Adipose tissue (tissue), 3 donors: ENCODE data around the gene INTS15. TPM values are rescaled to one million over a fixed set of nuclear protein-coding genes. Genes with fewer than 3 reads are reported as not detected.
"Not testable (repeated sequence)": the region's sequence is repeated elsewhere in the genome, so short reads cannot be mapped to it uniquely, and the experiment has no call there.

ENCODE experiments used
- H3K27ac ChIP-seq: one replicate; pipeline ENCODE4 v1.5.1; 2013; ENCODE audit warnings: low read depth, low read length
- WGBS, 3 donors: extraction: QIAGEN DNeasy Blood & Tissue Kit; methylation state at CpG; one replicate each; pipeline ENCODE4 v1.1.7; 2013; 5-methylcytosine and 5-hydroxymethylcytosine counted together
- polyA plus RNA-seq, 3 donors: library from polyadenylated mRNA; stranded (reverse); fragments of 200-250 nt; gene quantifications; one replicate each; pipeline ENCODE4 v1.2.3, GENCODE V29; 2013
- donor health status: healthy with polysubstance abuse.
- donor health status: Bipolar disorder and iron deficiency.
- donor health status: healthy.

INTS15 gene
- polyA plus RNA-seq, 3 donors, result 14.3 to 25.6 (median 18.7) TPM

GRCh38 chr7:6612819-6613218 lies 23.0 kb downstream of the INTS15 start:
- 66 to 75% (median 72%) methylated on average over 5 to 7 of the region's 7 CpGs for WGBS, 3 donors
- H3K27ac ChIP-seq, result no peak overlapping the region

- H3K27ac ChIP-seq, result no peak overlapping the region
- 13 to 50% (median 23%) methylated on average over 2 of the region's 2 CpGs for WGBS, 3 donors
Measured at GRCh38 chr7:6613706-6614105, 23.9 kb downstream of the INTS15 start.

DNA sequence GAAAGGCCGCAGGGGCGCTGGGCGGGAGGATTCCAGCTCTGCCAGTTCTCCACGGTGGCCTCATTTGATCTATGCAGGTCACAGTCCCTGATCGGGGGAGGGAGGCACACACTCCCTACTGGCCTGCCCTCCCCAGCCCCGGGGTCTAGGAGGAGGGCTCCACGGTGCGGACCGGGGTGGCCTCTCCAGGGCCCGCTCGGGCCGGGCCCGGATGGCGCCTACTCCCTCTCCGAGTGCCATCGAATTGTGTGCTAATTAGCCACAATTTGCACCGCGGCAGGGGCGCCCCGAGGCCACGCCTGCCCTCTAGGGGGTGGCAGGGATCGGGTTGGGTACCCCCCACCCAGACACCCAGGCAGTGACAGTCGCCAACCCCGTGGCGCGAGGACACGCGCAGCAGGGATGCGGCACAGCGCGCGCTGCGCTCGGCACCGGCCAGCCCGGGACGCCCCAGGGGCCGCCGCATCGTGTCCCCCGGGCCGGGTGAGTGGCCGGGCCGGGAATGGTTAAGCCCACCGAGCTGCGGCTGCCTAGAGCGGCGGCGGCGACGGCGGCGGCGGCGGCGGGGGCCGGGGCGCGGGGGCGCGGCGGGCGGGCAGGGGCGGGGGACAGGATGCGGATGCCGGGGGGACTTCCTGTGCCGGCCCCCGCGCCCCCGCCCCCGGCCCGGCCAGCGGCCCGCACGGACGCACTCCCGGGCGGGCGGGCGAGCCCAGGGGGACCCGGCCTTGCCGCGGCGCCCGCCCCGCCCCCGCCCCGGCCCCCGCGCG lies 25.3 kb downstream of the INTS15 start, which contains the start of gene ZNF853:
Gene ZNF853 (plus strand): TSS at position 658 of the 770 bp plus-strand sequence. CDS start 565 bp downstream, outside the sequence.
- H3K27ac ChIP-seq, result no peak within 1 kb of the TSS
- WGBS, 3 donors, result 4 to 8% (median 7%) methylated on average over 40 to 89 of the region's 91 CpGs

DNA sequence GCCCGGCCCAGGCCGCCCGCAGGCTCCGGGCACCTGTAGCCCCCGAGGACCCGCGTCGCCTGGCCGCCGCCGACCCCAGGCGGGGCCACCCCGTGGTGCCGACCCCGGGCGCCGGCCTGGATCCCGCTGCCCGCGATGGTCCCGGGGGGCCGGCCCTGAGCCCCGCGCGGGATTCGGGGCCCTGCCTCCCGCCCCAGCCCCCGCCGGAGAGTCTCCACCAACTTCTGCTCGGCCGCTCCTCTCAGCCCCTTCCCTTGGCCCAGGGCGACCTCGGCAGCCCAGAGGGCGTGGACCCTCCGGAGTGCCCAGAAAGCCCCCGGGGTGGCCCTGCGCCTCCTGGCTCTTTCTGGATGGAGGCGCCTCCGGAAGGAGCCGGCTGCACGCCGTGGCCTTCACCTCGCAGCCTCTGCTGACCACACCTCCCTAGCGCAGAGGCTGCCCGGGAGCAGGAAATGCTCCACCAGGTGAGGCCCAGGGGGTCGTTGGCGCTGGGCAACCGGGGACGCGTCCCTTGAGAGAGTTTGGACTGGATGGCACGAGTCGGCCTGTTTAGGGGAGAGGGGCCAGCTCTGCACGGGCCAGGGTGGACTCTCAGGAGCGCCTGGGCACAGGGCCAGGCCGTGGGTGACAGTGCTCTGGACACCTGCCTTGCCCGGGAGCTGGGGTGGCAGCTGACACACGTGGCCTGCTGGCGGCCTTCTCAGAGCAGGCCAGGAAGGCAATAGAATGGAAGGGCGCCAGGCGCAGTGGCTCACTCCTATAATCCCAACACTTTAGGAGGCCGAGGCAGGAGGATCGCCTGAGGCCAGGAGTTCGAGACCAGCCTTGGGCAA lies 26.1 kb downstream of the INTS15 start:
- no peak overlapping the region for H3K27ac ChIP-seq
- WGBS, 3 donors, result 9 to 12% (median 10%) methylated on average over 46 to 62 of the region's 63 CpGs

- no peak overlapping the region for H3K27ac ChIP-seq
- 88 to 90% (median 89%) methylated on average over 19 to 20 of the region's 20 CpGs for WGBS, 3 donors
Measured at GRCh38 chr7:6616854-6617643, 27.2 kb downstream of the INTS15 start.

GRCh38 chr7:6618621-6619020 lies 28.8 kb downstream of the INTS15 start:
- H3K27ac ChIP-seq, result no peak overlapping the region
- WGBS, 3 donors, result 72 to 83% (median 83%) methylated on average over 4 of the region's 4 CpGs

DNA sequence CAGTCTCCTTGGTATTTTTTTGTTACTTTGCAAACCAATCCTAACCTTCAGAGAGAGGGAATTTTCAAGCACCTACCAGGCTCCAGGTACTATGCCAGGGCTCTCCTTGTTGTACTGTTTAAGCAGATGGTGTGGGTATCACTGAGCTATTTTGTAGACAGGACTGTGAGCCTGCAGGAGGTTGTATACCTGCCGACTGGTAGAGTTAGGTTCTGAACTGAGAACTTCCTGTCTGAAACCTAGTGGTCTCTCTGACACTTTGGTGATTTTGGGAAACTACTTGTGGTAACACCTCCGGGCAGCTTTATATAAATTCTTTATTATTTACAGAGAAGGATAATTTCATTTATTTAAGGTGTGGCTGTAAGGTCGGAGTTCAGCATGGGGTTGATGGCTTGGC lies 30.1 kb downstream of the INTS15 start:
- H3K27ac ChIP-seq, result no peak overlapping the region
- 77 to 88% (median 82%) methylated on average over 3 of the region's 3 CpGs for WGBS, 3 donors

- no peak overlapping the region for H3K27ac ChIP-seq
- WGBS, 3 donors, result 84 to 90% (median 86%) methylated on average over 20 of the region's 20 CpGs
Measured at GRCh38 chr7:6621195-6622133, 31.6 kb downstream of the INTS15 start.

GRCh38 chr7:6622134-6622710 lies 32.4 kb downstream of the INTS15 start:
- 96 to 98% (median 98%) methylated on average over 47 to 67 of the region's 67 CpGs for WGBS, 3 donors
- H3K27ac ChIP-seq, result no peak overlapping the region

- WGBS, 3 donors, result 71 to 81% (median 72%) methylated on average over 15 of the region's 15 CpGs
- H3K27ac ChIP-seq, result no peak overlapping the region
Measured at GRCh38 chr7:6623589-6624245, 33.9 kb downstream of the INTS15 start.

GRCh38 chr7:6624246-6624611 lies 34.4 kb downstream of the INTS15 start:
- H3K27ac ChIP-seq, result no peak overlapping the region
- WGBS, 3 donors, result 67 to 76% (median 67%) methylated on average over 3 of the region's 3 CpGs

GRCh38 chr7:6628045-6628444 lies 38.2 kb downstream of the INTS15 start:
- 87 to 96% (median 88%) methylated on average over 6 of the region's 6 CpGs for WGBS, 3 donors

GRCh38 chr7:6630007-6630849 lies 40.4 kb downstream of the INTS15 start:
- WGBS, 3 donors, result 60 to 76% (median 70%) methylated on average over 11 of the region's 11 CpGs
- no peak overlapping the region for H3K27ac ChIP-seq

More at GRCh38 chr7:6628045-6628444, 38.2 kb downstream of the INTS15 start:
- H3K27ac ChIP-seq, result no peak overlapping the region

DNA sequence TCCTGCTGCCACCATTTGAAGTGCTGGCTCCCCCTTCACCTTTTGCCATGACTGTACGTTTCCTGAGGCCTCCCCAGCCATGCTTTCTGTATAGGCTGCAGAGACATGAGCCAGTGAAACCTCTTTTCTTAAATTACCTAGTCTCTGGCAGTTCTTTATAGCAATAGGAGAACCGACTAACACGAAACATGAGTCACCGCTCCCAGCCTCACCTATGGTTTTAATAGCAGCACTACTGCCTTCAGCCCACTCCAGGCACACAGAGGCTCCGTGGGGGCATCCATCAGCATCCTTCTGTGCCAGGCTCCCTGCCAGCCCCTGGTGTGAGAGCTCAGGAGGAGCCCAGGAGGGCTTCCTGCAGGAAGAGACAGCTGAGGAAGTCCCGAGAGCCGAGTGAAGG lies 41.8 kb downstream of the INTS15 start:
- H3K27ac ChIP-seq, result no peak overlapping the region
- 72 to 74% (median 73%) methylated on average over 7 of the region's 7 CpGs for WGBS, 3 donors

DNA sequence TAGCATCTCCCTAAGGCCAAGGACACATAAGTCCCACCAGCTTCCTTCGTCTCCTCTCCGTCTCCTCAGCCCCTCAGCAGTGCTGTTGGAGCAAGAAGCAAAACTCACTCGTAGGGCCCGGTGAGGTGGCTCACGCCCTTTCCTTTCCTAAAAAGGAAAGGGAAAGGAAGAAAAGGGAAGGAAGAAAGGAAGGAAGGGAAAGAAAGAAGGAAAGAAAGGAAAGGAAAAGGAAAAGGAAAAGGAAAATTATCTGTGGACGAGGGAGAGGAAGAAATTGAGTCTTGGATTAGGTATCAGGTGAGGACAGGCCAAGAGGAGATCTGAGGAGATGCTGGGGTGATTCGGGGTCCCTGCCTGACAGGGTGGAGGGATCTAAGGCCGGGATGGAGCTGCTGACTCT lies 44.2 kb downstream of the INTS15 start:
- no peak overlapping the region for H3K27ac ChIP-seq

GRCh38 chr7:6634971-6635370 lies 45.1 kb downstream of the INTS15 start:
- not testable (repeated sequence) for H3K27ac ChIP-seq
- WGBS, 3 donors, result 53 to 90% (median 67%) methylated on average over 5 of the region's 5 CpGs

More for the DNA sequence above, 44.2 kb downstream of the INTS15 start:
- WGBS, 3 donors, result 75 to 81% (median 80%) methylated on average over 8 of the region's 8 CpGs
